IMR-90 (cell line): Measurements from ENCODE around the gene CLBA1. TPM values are rescaled to one million over a fixed set of nuclear protein-coding genes. Genes with fewer than 3 reads are reported as not detected.

Source experiments
- ATAC-seq: fragments of 200-7000 bp; cut with Tn5 transposase; 2 replicates; pipeline ENCODE4 v1.9.1; 2020; ENCODE audit warnings: low read depth, mild to moderate bottlenecking, moderate library complexity
- BruUV-seq: library from RNA; stranded (reverse); fragments of 400-500 nt; replicated peaks from 2 replicates; lab custom pipeline; 2021; lab: Mats Ljungman, UMichigan
- CTCF ChIA-PET: fragments of 300-600 bp; formaldehyde crosslinking; extraction: SDS; loops from one replicate; lab custom pipeline; 2021; ENCODE audit warnings: antibody characterized with exemption; lab: Yijun Ruan, JAX
- POLR2A ChIA-PET: fragments of 300-600 bp; sonication (Branson Sonifier 250); formaldehyde crosslinking; loops from one replicate; lab custom pipeline; 2022; ENCODE audit warnings: antibody characterized with exemption; ENCODE audit not compliant: unreplicated experiment; lab: Charles Lee
- DNase-seq: peaks from one replicate; pipeline ENCODE4 v3.0.0; 2013
- H2AFZ ChIP-seq: replicated peaks from 2 replicates; pipeline ENCODE3; 2013; ENCODE audit warnings: low read length, mild to moderate bottlenecking; ENCODE audit not compliant: poor library complexity
- H2AK5ac ChIP-seq: 2 replicates; pipeline ENCODE4 v1.6.1; 2013; ENCODE audit warnings: low read depth, low read length, inconsistent platforms
- H2AK9ac ChIP-seq: replicated peaks from 2 replicates; pipeline ENCODE3; 2013; ENCODE audit warnings: mild to moderate bottlenecking, low read depth, low read length, moderate library complexity; ENCODE audit not compliant: poor library complexity
- H2BK120ac ChIP-seq: 2 replicates; pipeline ENCODE4 v1.6.1; 2013; ENCODE audit warnings: low read depth, low read length, inconsistent platforms
- H2BK15ac ChIP-seq: 3 replicates; pipeline ENCODE4 v1.6.1; 2013; ENCODE audit warnings: low read depth, low read length, inconsistent platforms
- H2BK20ac ChIP-seq: 2 replicates; pipeline ENCODE4 v1.6.1; 2013; ENCODE audit warnings: low read depth, mild to moderate bottlenecking, inconsistent platforms, low read length, moderate library complexity
- H2BK5ac ChIP-seq: 2 replicates; pipeline ENCODE4 v1.6.1; 2013; ENCODE audit warnings: mild to moderate bottlenecking, low read depth, low read length, inconsistent platforms; ENCODE audit not compliant: poor library complexity, severe bottlenecking
- H3K14ac ChIP-seq: replicated peaks from 2 replicates; pipeline ENCODE4 v1.6.1; 2013; ENCODE audit warnings: low read depth, low read length, inconsistent platforms
- H3K18ac ChIP-seq: 2 replicates; pipeline ENCODE4 v1.6.1; 2013; ENCODE audit warnings: low read depth, low read length, control low read depth
- H3K23ac ChIP-seq: 2 replicates; pipeline ENCODE4 v1.6.1; 2013; ENCODE audit warnings: low read depth, low read length, inconsistent platforms
- H3K27ac ChIP-seq: 2 replicates; pipeline ENCODE4 v1.5.1; 2013; ENCODE audit warnings: mild to moderate bottlenecking, control low read depth, low read length; ENCODE audit not compliant: insufficient read depth
- H3K27me3 ChIP-seq: 2 replicates; pipeline ENCODE4 v1.6.1; 2013; ENCODE audit warnings: low read length; ENCODE audit not compliant: control insufficient read depth, insufficient read depth
- H3K36me3 ChIP-seq: 2 replicates; pipeline ENCODE4 v1.6.1; 2013; ENCODE audit warnings: low read length, mixed read lengths; ENCODE audit not compliant: control insufficient read depth, insufficient read depth
- H3K4ac ChIP-seq: 2 replicates; pipeline ENCODE4 v1.6.1; 2013; ENCODE audit warnings: low read depth, low read length, inconsistent platforms
- H3K4me1 ChIP-seq: 2 replicates; pipeline ENCODE4 v1.6.1; 2013; ENCODE audit warnings: low read length, mixed read lengths; ENCODE audit not compliant: control insufficient read depth, insufficient read depth
- H3K4me2 ChIP-seq: 2 replicates; pipeline ENCODE4 v1.6.1; 2013; ENCODE audit warnings: low read depth, mild to moderate bottlenecking, control low read depth, low read length, moderate library complexity
- H3K4me3 ChIP-seq: 2 replicates; pipeline ENCODE4 v1.5.1; 2013; ENCODE audit warnings: low read depth, mild to moderate bottlenecking, control low read depth, low read length, moderate library complexity; ENCODE audit not compliant: insufficient read depth
- H3K56ac ChIP-seq: 2 replicates; pipeline ENCODE4 v1.6.1; 2013; ENCODE audit warnings: low read length, inconsistent platforms; ENCODE audit not compliant: insufficient read depth; ENCODE audit errors: extremely low read depth
- H3K79me1 ChIP-seq, 2 experiments: 2 replicates each; pipeline ENCODE4 v1.6.1; 2013; ENCODE audit warnings: low read length in 2 of 2, inconsistent platforms in 1 of 2, low read depth in 1 of 2
- H3K9ac ChIP-seq: 2 replicates; pipeline ENCODE4 v1.6.1; 2013; ENCODE audit warnings: low read depth, low read length, control low read depth
- H3K9me1 ChIP-seq: 2 replicates; pipeline ENCODE4 v1.6.1; 2013; ENCODE audit warnings: low read length, inconsistent platforms; ENCODE audit not compliant: insufficient read depth
- H3K9me3 ChIP-seq: 2 replicates; pipeline ENCODE4 v1.6.1; 2013; ENCODE audit warnings: low read length; ENCODE audit not compliant: control insufficient read depth, insufficient read depth
- H4K20me1 ChIP-seq: 2 replicates; pipeline ENCODE4 v1.6.1; 2013; ENCODE audit warnings: low read length, inconsistent platforms; ENCODE audit not compliant: insufficient read depth
- H4K5ac ChIP-seq: 2 replicates; pipeline ENCODE4 v1.6.1; 2013; ENCODE audit warnings: mild to moderate bottlenecking, low read depth, low read length, control low read depth
- H4K8ac ChIP-seq, 2 experiments: 2 replicates each; pipeline ENCODE4 v1.6.1; 2013; ENCODE audit warnings: low read depth in 2 of 2, low read length in 2 of 2, control low read depth in 1 of 2, inconsistent platforms in 1 of 2
- H4K91ac ChIP-seq: 2 replicates; pipeline ENCODE4 v1.6.1; 2013; ENCODE audit warnings: low read depth, low read length, inconsistent platforms; ENCODE audit not compliant: insufficient read depth
- CEBPB ChIP-seq: IDR thresholded peaks from 2 replicates; pipeline ENCODE4 v1.6.1; 2012; ENCODE audit warnings: low read depth, low read length, improper control_type of control experiment
- CTCF ChIP-seq: conservative IDR thresholded peaks from 2 replicates; pipeline ENCODE4 v1.5.1; 2012; ENCODE audit warnings: mild to moderate bottlenecking, low read depth, low read length, improper control_type of control experiment
- FOS ChIP-seq: fragments of 150-350 bp; IDR thresholded peaks from 2 replicates; pipeline ENCODE4 v1.6.1; 2016; ENCODE audit warnings: low read depth, low read length
- MAFK ChIP-seq: IDR thresholded peaks from 2 replicates; pipeline ENCODE4 v1.6.1; 2012; ENCODE audit warnings: low read depth, low read length, improper control_type of control experiment
- MXI1 ChIP-seq: IDR thresholded peaks from 2 replicates; pipeline ENCODE4 v1.6.1; 2012; ENCODE audit warnings: low read depth, mild to moderate bottlenecking, low read length, moderate library complexity, borderline replicate concordance
- RFX5 ChIP-seq: IDR thresholded peaks from 2 replicates; pipeline ENCODE4 v1.8.0; 2012; ENCODE audit warnings: low read depth, mild to moderate bottlenecking, low read length, moderate library complexity
- SMC3 ChIP-seq: fragments of 150-350 bp; IDR thresholded peaks from 2 replicates; pipeline ENCODE4 v1.6.1; 2016; ENCODE audit warnings: low read depth, mild to moderate bottlenecking, antibody characterized with exemption, low read length, moderate library complexity
- WGBS, 2 experiments: methylation state at CpG; one replicate each; pipeline versions ENCODE4 v1.1.5 to v1.1.7; 2013; ENCODE audit warnings: missing lambda C conversion rate in 2 of 2; ENCODE audit not compliant: insufficient read length in 1 of 2; ENCODE audit errors: extremely low coverage in 2 of 2; 5-methylcytosine and 5-hydroxymethylcytosine counted together
- dilution Hi-C: fragments of 300-500 bp; cut with HindIII; formaldehyde crosslinking; loops from one replicate; pipeline ENCODE4 v1.14.3; 2018; ENCODE audit warnings: low sequenced_read_pairs; ENCODE audit not compliant: unreplicated experiment
- in situ Hi-C: fragments of 300-500 bp; cut with MboI; formaldehyde crosslinking; loops from 3 replicates; pipeline ENCODE4 v1.14.3; 2019; ENCODE audit warnings: low sequenced_read_pairs, inconsistent platforms, mixed read lengths
- intact Hi-C: fragments of 100-400 bp; cut with micrococcal nuclease; formaldehyde crosslinking; loops from 2 replicates; pipeline ENCODE4 v1.10.0; 2022
- polyA plus RNA-seq, 3 experiments: library from polyadenylated mRNA; depleted of rRNA; stranded (reverse); fragments of >200 nt; gene quantifications; 2 replicates each; pipeline ENCODE4 v1.2.3, GENCODE V29; 2012; ENCODE audit warnings: low replicate concordance in 1 of 3
- total RNA-seq: library from RNA; depleted of rRNA; stranded (reverse); fragments of >200 nt; gene quantifications from 2 replicates; pipeline ENCODE4 v1.2.3, GENCODE V29; 2012

Gene CLBA1
- total and polyA plus RNA-seq, 2 of the 4 experiments (the other 2 are of a cell fraction): 2.7 to 6.2 TPM

GRCh38 chr14:104941508-104942365, 43.9 kb upstream of the CLBA1 start:
- Histone ChIP-seq H2BK5ac (no peak overlapping the region), H4K5ac (no peak overlapping the region), H3K36me3 (no peaks in the 10 kb centered on the region), H2AK9ac (no peak overlapping the region), H3K14ac (no peak overlapping the region), H3K27ac (no peak overlapping the region), H2BK20ac (no peak overlapping the region), H3K4me2 (no peak overlapping the region), H4K8ac (no peak overlapping the region), H3K23ac (no peak overlapping the region), H3K79me1 (no peaks in the 10 kb centered on the region), H4K20me1 (no peaks in the 10 kb centered on the region), H3K9me3 (no peaks in the 10 kb centered on the region), H3K4me1 (no peaks in the 10 kb centered on the region), H3K4ac (no peak overlapping the region), H2AFZ (no peak overlapping the region), H3K18ac (no peak overlapping the region), H3K4me3 (no peak overlapping the region), H3K9me1 (no peaks in the 10 kb centered on the region), H3K9ac (no peak overlapping the region), H2BK120ac (no peak overlapping the region), H3K27me3 (peaks cover 20% of the 10 kb centered on the region), H4K91ac (no peak overlapping the region), H3K56ac (no peak overlapping the region), H2BK15ac (no peak overlapping the region), H2AK5ac (no peak overlapping the region)
- TF ChIP-seq SMC3 (no peak), CEBPB (no peak), FOS (no peak), MXI1 (no peak), CTCF (no peak), RFX5 (no peak), MAFK (no peak)
- CTCF ChIA-PET: no interaction called here
- DNase-seq (no peak), ATAC-seq (no peak)
- POLR2A ChIA-PET: no interaction called here
- 92% methylated on average over 16 of the region's 26 CpGs; no CpG with 5 or more reads in 1 of the 2 experiments for WGBS, 2 experiments
- intact Hi-C loops: no loop called here
- dilution Hi-C loops: no loop called here
- in situ Hi-C loops: no loop called here
- BruUV-seq: no TSS peak
